DLD1 (cell line): Measurements from ENCODE around the gene RAD51D.
"Not testable (repeated sequence)": the region's sequence is repeated elsewhere in the genome, so short reads cannot be mapped to it uniquely, and the experiment has no call there.

Source experiments
- in situ Hi-C: cut with HindIII; loops from 2 replicates; pipeline ENCODE4 v1.10.0; 2017; ENCODE audit warnings: low sequenced_read_pairs

RAD51D gene

DNA sequence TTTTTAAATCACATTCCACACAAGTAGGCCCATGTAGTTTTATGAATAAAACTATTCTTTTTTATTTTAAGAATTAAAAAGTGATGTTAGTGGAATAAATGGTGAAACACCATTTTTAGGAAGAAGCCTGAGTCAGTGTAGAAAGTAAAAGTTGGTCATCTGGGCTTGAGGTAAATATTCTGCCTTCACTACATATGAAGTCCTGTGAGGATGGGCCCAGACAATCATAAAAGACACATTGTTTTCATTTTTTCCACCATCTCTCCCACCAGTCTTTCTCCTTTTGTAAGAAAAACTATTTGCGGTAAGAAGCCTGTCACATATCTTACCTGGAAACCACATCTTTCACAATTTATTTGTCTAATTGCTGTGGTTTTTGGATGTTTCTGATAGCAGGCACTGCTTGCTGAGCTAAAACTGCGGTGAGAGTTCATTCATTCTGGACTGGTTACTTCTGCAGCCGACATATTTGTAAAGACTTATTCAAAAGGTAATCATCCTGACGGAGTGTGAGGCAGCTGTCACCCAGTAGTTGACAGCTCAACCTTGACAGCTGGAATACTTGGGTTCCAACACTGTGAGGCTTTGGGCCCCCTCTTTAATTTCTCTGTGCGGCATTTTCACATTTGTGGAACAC, 45.6 kb downstream of the RAD51D start:
- in situ Hi-C loops = no loop called here

DNA sequence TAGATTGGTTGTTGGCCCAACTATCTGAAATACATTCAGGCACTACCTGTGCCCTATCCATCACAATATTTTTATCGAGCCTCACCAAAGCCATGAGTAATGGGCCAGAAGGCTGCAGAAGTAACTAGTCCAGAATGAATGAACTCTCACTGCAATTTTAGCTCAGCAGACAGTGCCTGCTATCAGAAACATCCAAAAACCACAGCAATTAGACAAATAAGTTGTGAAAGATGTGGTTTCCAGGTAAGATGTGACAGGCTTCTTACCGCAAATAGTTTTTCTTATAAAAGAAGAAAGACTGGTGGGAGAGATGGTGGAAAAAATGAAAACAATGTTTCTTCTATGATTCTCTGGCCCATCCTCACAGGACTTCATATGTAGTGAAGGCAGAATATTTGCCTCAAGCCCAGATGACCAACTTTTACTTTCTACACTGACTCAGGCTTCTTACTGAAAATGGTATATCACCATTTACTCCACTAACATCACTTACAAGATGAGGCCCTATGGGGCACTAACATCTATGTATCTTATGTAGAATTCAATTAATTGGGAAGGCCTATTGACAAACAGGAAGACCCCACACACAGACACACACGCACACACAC, 46.4 kb downstream of the RAD51D start:
- in situ Hi-C loops = no loop called here

DNA sequence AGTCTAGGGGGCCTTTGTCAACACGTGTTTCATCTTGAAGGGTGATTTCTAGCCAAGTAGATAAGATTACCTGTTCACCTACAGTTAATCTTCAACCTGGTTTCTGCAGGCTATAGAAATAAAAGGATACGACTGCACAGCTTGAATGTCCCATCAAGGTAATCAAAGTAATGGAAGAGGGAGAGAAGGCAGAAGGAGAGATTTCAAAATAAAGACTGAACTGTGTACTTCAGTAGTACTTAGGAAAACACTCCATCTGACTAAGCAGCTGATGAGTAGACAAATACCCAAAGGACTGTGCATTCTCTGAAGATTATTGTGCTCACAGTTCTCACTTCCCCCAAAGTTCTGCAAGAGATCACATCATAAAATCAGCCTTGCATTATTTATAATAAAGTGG, 50.3 kb downstream of the RAD51D start:
- in situ Hi-C loops = no loop called here

DNA sequence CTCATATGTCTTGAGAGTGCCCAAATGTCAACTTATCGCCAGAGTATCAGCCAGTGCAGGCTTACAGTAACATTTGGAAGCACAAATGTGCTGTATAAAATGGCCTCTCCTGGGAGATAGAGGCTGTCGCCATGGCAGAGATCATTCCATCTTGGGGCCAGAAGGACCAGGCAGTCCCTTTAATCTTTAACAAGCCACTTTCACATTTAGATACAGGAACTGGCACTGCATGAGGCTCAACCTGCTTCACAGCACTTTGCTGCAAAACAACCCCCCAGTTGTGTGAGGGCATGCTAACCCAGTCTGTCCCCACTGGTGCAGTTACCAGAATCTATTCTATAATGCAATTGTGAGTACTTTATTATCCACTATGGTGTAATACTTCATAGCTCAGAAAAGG, 51.4 kb downstream of the RAD51D start:
- in situ Hi-C loops = no loop called here

DNA sequence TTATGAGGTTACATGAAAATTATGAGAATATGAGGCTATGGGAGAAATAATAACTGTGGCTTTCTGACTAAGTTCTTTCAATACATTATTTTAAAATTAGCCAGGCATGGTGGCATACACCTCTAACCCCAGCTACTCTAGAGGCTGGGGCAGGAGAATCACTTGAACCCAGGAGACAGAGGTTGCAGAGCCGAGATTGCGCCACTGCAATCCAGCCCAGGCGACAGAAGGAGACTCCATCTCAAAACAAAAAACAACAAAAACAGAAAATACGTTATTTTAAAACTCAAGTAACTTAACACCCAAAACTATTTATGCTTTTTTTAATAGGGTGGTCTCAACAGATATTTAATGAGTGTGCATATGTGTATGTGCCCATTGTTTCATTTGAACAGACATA, 53.8 kb downstream of the RAD51D start:
- in situ Hi-C loops = no loop called here

DNA sequence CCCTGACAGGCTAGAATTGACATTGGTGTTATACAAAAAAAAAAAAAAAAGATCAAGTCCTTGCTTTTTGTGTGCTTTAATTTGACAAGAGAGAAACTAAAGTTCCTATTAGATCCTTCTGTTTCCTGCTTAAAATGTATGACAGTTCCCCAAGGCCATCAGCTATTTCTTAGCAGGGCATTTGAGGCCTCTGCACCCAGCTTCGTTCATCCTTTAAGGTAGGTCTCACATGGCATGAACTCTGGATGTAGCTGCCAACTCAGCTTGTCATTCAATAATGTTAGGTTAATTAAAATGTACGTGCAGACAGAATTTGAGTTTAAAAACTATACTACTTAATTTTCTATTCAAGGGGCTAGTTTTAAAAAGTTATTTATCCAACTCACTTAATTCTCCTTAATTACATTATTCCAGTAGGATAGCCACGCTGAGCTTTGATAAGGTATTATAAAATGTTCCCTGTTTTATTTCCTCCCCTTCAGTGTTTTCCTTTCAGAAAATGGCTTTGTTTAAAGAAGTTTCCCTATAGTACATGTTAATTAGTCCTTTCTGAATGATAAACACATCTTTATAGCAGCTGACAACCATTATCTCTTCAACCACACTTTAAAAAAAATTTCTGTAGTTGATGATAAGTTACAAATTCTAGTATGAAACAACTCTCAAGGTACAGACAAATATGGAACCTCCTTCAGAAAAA, 55.0 kb downstream of the RAD51D start:
- in situ Hi-C loops = no loop called here

DNA sequence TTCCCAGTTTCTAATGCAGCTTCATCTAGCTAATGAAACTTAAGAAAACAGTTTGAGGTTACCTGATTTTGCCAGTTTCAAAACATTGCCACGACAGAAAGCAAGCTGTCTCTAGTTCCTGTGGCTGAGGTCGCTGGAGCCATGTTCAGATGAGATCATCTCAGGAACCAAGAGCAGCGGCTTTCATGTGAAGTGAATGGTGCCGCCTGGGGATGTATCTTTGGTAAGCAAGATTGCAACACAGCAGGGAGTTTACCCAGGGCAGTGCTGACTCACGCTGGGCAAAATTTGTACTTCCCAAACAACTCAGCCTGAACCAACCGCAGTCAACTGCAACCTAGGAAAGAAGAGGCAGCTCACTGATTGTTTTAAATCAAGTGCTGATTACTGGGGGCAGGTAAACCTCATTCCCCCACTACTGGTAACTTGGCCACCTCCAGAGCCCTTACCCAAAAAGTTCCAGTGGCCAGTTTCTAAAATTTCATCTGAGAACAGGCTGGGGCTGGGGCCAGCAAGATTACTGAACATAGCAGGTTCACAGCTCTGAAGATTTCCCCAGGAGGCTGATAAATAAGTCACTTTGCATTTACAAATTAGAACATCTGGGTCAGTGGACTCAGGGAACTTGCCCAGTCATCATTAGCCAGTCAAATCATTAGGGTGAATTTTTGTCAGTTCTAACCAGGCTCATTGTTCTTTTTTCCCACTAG, 56.0 kb downstream of the RAD51D start, which contains the start of gene RFFL:
Gene RFFL, minus strand, starts transcription at position 194 of the 710 bp plus-strand sequence. CDS start 37,154 bp downstream, outside the sequence.
- in situ Hi-C loops = no loop called here

DNA sequence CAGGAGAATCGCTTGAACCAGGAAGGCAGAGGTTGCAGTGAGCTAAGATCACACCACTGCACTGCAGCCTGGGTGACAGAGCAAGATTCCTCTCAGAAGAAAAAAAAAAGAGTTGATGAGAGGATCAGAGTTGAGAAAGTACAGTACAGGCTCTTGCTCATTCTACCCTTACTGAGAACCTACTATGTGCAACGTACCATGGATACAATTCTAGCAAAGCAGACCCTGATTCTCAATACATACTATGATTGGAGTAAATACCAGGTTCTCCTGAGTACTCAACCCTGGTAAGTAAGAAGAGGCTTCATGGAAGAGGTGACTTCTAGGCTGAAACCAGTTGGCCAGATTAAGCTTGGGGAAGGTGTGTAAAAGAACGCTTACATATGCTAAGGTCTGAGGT, 57.4 kb downstream of the RAD51D start:
- in situ Hi-C loops = no loop called here

DNA sequence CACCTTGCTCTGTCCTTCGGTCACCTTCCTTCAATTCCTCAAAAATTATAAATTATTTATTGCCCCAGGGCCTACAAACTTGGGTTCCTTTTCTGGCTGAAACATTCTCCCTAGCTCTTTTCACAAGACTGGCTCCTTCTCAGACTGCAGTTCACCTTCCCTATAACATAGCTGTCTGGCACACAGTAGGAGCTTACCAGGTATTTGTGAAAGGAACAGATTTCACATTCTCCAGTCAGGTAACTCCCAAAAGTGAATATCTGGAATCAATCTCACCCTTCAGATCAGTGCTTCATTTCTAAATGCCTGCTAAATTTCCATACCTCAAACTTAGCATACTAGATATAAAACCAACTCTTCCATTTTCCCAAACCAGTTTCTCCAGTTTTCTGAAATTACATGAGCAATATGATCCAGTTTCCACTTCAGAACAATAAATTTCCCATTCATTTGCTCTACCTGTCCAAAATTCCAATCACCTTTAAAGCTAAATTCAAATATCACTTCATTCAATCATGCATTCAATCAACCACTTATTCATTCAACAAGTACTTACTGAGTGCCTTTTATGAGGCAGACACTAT, 62.2 kb downstream of the RAD51D start:
- in situ Hi-C loops = no loop called here

DNA sequence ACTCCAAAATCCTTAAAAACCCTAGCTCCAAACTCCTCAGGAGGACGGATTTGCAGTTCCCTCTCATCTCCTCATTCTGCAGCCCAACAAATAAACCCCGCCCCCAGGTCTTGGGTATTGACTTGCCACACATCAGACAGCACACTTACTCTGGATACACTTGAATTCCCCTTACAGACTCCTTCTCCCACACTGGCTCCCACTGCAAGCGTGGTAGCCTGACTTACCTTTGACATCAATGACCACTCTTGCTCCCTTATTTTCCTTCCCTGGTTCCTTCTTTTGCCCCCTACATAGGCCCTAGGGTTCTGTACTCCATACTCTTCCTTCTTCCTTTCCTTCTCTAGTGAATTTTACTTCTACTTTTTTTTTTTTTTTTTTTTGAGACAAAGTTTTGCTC, 63.6 kb downstream of the RAD51D start:
- in situ Hi-C loops = no loop called here

DNA sequence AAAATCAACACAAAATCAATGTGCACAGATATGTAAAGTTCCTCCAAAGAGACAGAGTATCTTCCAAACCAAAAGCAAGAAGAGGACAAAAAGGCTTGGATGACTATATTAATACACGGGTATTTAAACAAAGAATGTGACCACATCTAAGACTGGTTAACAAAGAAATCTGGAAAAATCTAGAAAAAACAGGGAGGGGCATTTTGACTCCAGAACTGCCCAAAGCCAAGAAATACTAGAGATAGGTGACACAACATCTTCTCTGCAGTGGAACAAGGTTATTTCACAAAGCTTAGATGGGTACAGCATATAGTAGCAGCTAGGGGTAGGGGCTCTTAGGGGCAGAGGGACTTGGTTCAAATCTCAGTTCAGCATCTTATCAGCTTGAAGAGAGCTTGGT, 66.5 kb downstream of the RAD51D start:
- in situ Hi-C loops = no loop called here

DNA sequence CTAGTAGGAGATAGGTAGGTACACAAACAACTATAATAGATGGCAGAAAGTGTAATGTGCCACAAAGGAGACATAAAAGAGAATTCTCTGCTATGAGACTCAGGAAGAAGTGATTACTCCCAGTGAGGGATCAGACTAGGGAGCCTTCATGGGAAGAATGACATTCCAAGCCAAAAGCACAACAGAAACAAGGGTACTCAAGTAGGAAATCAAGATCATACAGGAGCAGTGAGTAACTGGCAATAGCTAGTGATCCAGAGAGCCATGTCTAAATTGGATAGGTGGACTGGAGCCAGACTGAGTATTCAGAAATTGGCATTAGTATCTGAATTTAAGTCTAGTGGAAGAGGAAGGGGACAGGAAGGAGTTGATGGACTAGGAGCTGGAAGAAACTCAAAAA, 66.9 kb downstream of the RAD51D start:
- in situ Hi-C loops = no loop called here

DNA sequence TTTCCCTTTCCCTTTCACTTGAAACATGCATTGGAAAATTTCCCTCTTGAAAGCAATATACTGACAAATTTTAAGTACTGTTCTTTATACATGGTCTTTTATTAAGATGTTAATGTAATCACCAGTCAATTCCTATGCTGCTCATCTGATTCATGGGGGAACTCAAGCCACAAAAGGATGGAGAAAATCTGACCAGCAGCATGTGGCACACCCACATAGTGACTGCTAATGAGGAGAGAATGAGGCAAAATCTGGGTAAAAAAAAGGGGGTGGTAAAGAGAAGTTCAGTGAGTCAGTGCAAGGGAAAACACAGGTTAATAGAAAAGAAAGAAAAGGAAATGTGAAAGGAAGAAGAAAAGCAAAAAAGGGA, 67.4 kb downstream of the RAD51D start:
- in situ Hi-C loops = no loop called here

DNA sequence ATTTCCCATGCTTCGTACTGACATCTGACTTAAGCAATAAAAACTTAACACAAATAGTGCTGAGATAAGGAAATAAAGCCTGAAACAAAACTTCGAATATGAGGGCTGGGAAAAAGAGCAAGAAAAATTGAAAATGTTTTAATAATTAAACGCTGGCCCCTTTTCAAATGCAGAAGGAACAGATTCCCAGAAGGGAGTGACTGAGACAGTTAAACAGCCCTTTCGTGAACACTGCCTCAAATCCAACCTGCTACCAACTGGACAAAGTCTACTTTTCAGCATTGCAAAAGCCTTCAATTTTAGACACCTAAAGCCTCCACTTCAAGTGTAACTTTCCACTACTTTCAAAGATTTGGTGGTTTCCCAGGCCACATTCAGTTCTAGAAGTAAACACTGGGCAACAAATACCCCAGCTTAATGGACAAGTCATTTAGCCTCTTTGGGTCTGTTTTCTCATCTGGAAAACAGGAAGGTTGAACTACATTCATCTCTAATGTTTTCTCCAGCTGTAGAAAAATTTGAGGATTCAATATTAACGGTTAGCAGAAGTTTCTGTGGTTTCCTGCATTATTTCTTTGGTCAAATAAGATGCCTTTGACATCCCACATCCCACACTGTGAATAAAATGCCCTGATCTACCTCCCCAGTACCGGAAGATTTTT, 68.0 kb downstream of the RAD51D start:
- in situ Hi-C loops = no loop called here

DNA sequence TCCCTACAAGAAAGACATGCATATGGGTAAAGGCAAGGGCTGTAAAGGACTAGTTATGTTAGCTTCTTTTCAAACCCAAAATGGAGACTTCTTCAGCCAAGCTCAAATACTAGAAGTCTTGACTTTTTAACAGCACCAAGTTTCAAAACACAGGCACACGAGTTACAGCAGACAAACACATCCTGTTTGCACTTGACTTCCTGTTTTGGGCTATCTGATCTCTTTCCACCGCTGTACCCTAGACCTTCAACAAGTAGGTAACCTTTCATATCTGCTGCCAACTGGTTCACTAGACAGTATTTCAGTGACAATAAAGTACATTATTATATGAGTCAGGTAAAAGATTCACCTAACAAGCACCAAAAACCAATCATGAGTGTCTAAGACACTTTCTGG, 68.5 kb downstream of the RAD51D start:
- in situ Hi-C loops = no loop called here

DNA sequence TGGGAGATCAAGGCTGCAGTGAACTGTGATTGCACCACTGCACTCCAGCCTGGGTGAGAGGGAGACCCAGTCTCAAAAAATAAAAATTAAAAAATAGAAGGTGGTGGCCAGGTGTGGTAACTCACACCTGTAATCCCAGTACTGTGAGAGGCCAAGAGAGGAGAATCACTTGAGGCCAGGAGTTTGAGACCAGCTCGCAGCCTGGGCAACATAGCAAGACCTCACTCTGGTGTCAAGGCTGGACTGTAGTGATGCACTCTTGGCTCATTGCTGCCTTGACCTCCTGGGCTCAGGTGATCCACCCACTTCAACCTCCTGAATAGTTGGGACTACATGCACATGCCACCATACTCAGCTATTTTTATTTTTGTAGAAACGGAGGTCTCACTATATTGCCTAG, 69.5 kb downstream of the RAD51D start:
- in situ Hi-C loops = no loop called here

DNA sequence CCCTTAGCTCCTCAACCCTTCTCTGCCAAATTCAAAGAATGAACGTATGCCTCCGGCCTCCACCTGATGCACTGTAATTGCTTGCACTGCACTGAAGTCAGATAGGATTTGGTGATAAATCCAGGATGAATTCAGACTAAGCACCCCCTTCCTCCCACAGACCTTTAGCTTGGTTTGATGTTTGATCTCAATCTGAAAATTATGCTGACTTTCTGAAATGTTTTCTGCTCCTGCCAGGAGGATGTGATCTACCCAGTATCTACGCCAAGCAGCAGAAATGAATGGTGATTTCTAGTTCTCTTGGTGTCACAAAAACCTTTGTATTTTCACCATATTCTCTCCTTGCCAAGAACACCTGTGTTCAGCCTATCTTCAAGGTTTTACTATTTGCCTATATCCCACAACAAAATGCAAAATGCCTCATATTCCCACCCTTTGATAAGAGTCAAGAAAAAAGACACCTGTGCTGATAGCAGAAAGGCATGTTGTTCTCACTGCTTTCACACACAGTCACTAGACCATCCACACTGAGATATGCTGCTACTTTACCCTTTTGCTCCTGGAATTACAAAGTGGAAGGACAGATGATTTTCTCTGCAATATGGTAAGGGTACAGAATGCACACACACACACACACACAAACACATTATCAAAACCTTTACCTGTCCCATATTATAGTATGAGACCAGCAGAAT, 70.8 kb downstream of the RAD51D start:
- in situ Hi-C loops = no loop called here

DNA sequence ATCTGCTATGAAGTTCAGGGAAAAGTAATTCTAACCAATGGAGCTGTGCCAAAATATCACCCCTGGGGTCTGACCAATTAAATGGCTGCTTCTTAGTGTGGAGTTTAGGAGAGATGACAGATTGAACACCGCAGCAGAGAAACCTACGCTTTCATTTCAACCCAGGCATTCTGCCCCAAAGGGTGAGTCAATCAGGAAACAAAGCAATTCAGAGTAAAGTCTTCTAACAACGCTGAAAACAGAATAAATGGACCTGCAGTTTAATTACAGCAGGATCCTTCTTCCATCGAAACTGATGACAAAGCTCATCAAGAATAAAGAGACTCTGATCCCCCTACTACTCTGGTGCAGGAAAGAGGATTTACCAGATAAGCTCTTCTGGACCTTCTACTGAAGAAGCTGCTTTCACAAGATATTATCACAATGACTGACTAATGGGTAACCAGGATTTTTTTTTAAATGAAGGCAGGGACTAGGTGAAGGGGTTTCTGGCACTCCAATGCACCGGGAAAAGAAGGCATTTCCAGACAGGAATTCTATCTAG, 72.8 kb downstream of the RAD51D start:
- in situ Hi-C loops = no loop called here

DNA sequence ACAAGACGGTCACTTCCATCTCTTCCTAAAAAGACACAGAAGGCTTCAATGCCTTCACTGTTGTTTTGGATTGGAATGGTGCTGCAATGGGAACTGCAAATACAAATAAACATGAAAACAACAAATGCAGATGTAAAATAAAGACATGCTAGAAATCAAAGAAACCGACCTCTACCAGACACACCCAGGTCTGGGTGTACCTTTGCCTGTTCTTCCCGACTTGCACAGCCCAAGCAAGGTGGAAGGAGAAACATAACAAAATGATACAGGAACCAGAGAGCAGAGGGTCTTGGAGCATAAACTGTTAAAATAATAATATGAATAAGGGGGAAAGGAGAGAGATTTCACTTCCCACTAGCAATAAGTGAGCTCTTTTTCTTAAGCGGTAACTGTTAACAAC, 73.4 kb downstream of the RAD51D start:
- in situ Hi-C loops = no loop called here

DNA sequence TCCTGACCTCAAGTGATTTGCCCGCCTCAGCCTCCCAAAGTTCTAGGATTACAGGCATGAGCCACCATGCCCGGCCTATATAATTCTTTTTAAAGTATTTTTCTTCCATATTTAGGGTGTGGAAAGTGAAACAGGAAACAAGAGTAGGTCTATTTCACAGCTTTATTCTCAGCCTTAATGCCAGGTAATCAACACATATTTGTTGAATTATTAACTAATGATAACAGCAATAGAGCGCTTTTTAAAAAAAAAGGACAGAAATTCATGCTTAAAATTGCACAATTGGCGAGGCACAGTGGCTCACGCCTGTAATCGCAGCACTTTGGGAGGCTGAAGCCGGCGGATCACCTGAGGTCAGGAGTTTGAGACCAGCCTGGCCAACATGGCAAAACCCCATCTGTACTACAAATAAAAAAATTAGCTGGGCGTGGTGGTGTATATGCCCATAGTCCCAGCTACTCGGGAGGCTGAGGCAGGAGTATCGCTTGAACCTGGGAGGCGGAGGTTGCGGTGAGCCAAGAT, 74.1 kb downstream of the RAD51D start:
- in situ Hi-C loops = not testable (repeated sequence)
